IMR-90 (cell line): ENCODE measurements around the gene SDK1.

Experiments
- CTCF ChIP-seq: conservative IDR thresholded peaks from 2 replicates; pipeline ENCODE4 v1.5.1; 2012; ENCODE audit warnings: mild to moderate bottlenecking, low read depth, low read length, improper control_type of control experiment
- MXI1 ChIP-seq: IDR thresholded peaks from 2 replicates; pipeline ENCODE4 v1.6.1; 2012; ENCODE audit warnings: low read depth, mild to moderate bottlenecking, low read length, moderate library complexity, borderline replicate concordance
- RCOR1 ChIP-seq: IDR thresholded peaks from 2 replicates; pipeline ENCODE4 v1.6.1; 2012; ENCODE audit warnings: mild to moderate bottlenecking, low read length, improper control_type of control experiment; ENCODE audit not compliant: insufficient replicate concordance
- SMC3 ChIP-seq: fragments of 150-350 bp; IDR thresholded peaks from 2 replicates; pipeline ENCODE4 v1.6.1; 2016; ENCODE audit warnings: low read depth, mild to moderate bottlenecking, antibody characterized with exemption, low read length, moderate library complexity

- TF ChIP-seq MXI1 (no peak), SMC3 (no peak), CTCF (no peak), RCOR1 (no peak)
Measured at GRCh38 chr7:3688071-3688470, 387.0 kb downstream of the SDK1 start.
